Activated CD4-positive, alpha-beta T cell treated with anti-CD3 and anti-CD28 coated beads, Interleukin-2, amount 10 ng/mL, durations not matched to agents 24 days and 14 days (primary cell): Measurements from ENCODE around the gene MTSS2. TPM values are rescaled to one million over a fixed set of nuclear protein-coding genes. Genes with fewer than 3 reads are reported as not detected.

ENCODE experiments used
- DNase-seq: peaks from one replicate; pipeline ENCODE4 v3.0.0; 2022
- H3K27ac Mint-ChIP-seq: one replicate; pipeline ENCODE4 v1.8.0; 2022; ENCODE audit warnings: mild to moderate bottlenecking, mixed read lengths
- H3K27me3 Mint-ChIP-seq: one replicate; pipeline ENCODE4 v1.8.0; 2022; ENCODE audit warnings: mixed read lengths
- H3K36me3 Mint-ChIP-seq: one replicate; pipeline ENCODE4 v1.8.0; 2022; ENCODE audit warnings: low read depth, mild to moderate bottlenecking, mixed read lengths
- H3K4me1 Mint-ChIP-seq: one replicate; pipeline ENCODE4 v1.8.0; 2021; ENCODE audit warnings: mixed read lengths
- H3K4me3 Mint-ChIP-seq: one replicate; pipeline ENCODE4 v1.8.0; 2022; ENCODE audit warnings: mild to moderate bottlenecking, moderate library complexity, mixed read lengths
- H3K9me3 Mint-ChIP-seq: one replicate; pipeline ENCODE4 v1.8.0; 2021; ENCODE audit warnings: mixed read lengths
- intact Hi-C: fragments of 100-400 bp; cut with micrococcal nuclease; formaldehyde crosslinking; loops from one replicate; pipeline ENCODE4 v1.15.1; 2023
- total RNA-seq: library from RNA; stranded (reverse); gene quantifications from 2 replicates; pipeline ENCODE4 v1.2.3, GENCODE V29; 2022

Gene MTSS2
- total RNA-seq, 1 donor from 2014 or later: 3.7 TPM

DNA sequence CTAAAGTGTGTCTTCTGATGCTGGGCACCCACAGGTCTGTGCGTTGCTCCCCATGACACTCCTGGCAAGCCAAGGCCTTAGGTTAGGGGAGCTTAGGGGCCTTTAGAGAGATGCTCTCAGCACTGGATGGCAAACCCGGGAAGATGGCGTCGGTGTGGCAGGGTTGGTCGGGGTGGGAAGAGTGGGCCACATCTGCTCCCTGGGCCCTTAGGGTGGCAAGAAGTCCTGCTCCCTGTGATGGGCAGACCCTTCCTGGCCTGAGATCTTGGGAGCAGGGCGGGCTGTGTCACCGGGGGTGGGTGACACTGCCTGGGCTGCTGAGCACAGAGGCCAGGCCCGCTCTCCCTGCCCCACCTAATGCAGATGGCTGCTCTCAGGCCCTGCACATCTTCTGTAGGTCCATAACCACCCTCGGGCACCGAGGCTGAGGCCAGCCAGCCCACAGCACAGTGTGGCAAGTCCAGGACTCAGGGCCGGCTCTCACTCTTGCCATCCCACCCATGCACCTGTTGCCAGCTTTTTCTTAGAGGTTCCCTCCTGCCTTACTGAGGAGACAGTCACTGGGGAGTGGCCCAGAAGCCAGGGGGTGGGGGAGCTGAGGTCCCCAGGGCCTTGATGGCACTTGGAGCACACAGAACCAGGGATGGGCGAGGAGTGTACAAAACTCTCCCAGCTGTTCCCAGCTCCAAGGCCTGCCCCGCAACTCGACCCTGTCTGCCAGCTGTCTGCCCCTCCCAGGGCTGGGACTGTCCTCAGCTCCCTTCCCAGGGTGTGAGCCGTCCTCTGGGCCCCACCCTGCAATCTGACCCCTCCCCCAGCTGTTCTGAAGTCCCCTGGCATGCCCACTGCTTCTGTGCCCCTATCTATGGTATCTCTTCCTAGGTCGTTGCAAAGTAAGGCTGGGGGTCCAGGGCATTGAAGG, 4.4 kb upstream of the MTSS2 start:
- intact Hi-C loops: no loop called here

GRCh38 chr16:70689035-70689969, 3.4 kb upstream of the MTSS2 start:
- no peaks in the 10 kb centered on the region for H3K4me1 Mint-ChIP-seq
- no peak overlapping the region for H3K27ac Mint-ChIP-seq

More for the DNA sequence above, 4.4 kb upstream of the MTSS2 start:
- H3K4me3 Mint-ChIP-seq: no peak overlapping the region
- no peak for DNase-seq
- H3K4me1 Mint-ChIP-seq: peaks cover under 1% of the 10 kb centered on the region
- H3K27me3 Mint-ChIP-seq: peaks cover 8% of the 10 kb centered on the region
- no peak overlapping the region for H3K27ac Mint-ChIP-seq
- peaks cover under 1% of the 10 kb centered on the region for H3K36me3 Mint-ChIP-seq
- H3K9me3 Mint-ChIP-seq: no peaks in the 10 kb centered on the region

DNA sequence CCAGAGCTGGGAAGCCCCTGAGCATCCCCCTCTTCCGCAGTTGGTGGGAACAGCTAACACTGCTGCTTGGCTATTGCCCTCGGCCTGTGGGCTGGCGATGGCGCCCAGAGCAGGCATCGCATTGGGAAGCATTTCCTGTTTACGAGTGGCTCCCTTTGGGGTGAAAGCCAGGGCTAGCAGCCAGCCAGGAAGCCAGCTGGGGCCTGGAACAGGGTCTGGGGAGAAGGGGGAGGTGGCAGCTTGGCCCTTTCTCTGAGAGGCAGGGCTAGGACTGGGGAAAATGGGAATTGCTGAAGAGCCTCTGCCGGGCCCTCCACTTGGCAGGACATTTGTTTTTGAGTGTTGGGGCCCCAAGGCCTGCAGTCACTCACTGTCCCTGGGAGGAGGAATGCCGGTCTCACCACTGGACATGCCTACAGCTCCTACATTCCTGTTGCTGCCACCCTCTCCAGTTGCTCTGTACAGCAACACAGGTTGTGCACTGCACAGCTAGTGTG, 2.4 kb upstream of the MTSS2 start:
- H3K27me3 Mint-ChIP-seq: peaks cover 19% of the 10 kb centered on the region
- intact Hi-C loops: no loop called here

More at GRCh38 chr16:70689035-70689969, 3.4 kb upstream of the MTSS2 start:
- H3K9me3 Mint-ChIP-seq: no peaks in the 10 kb centered on the region
- DNase-seq: no peak
- H3K4me3 Mint-ChIP-seq: no peak overlapping the region
- intact Hi-C loops: no loop called here
- H3K27me3 Mint-ChIP-seq: peaks cover 14% of the 10 kb centered on the region
- no peaks in the 10 kb centered on the region for H3K36me3 Mint-ChIP-seq

DNA sequence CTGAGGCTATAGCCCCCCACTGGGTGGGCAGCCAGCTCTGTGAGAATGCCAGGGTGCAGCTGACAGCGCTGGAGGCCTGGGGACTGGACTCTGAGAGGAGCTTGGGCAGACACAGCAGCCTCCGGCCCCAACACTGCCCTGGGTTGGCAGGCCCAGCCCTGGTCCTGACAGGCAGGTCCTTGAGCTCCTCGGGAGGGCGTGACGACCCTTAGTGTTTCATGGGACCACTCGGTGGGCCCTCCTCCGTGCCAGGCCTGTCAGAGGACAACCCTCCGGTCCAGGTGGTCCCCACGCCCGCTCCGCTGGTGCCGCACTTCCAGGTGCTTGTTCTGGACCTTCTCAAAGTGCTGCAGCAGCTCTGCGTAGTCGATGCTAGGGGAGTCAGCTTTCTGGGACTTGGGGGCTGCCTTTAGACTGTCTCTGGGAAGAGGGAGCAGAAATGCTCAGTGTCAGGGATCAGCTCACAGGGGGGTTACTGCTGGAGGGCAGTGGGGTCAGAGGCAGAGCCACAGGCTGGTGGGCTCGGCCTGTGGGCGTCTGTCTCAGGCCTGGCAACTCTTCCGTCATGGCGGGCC, 1.9 kb upstream of the MTSS2 start:
- Mint-ChIP-seq H3K27me3 (peaks cover 21% of the 10 kb centered on the region), H3K27ac (no peak overlapping the region), H3K36me3 (no peaks in the 10 kb centered on the region), H3K4me3 (no peak overlapping the region), H3K4me1 (no peaks in the 10 kb centered on the region), H3K9me3 (no peaks in the 10 kb centered on the region)
- intact Hi-C loops: no loop called here
- DNase-seq: no peak

More for the DNA sequence above, 2.4 kb upstream of the MTSS2 start:
- no peak for DNase-seq
- Mint-ChIP-seq H3K27ac (no peak overlapping the region), H3K36me3 (no peaks in the 10 kb centered on the region), H3K4me1 (no peaks in the 10 kb centered on the region), H3K9me3 (no peaks in the 10 kb centered on the region), H3K4me3 (no peak overlapping the region)

DNA sequence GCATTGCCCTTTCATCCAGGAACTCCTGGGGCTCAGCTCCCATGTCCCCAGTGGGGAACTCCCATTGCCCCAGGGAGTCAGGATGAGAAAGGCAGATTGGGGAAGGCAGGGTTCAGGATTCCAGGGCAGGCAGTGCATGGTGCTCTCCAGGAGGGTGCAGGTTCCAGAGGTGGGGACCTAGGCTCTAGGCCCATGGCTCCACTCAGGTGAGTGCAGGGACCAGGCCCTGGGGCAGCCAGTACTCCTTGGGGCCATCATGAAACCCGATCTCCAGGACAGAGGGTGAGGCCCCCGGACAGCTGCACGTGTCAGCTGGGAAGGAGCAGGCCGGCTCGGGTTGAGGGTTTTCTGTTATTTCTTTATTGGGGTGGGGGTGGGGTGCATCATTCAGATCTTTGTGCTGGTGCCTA, 1.3 kb upstream of the MTSS2 start:
- intact Hi-C loops: no loop called here
- Mint-ChIP-seq H3K9me3 (no peaks in the 10 kb centered on the region), H3K4me1 (no peaks in the 10 kb centered on the region), H3K27me3 (peaks cover 25% of the 10 kb centered on the region), H3K4me3 (no peak overlapping the region), H3K27ac (no peak overlapping the region), H3K36me3 (no peaks in the 10 kb centered on the region)
- no peak for DNase-seq

DNA sequence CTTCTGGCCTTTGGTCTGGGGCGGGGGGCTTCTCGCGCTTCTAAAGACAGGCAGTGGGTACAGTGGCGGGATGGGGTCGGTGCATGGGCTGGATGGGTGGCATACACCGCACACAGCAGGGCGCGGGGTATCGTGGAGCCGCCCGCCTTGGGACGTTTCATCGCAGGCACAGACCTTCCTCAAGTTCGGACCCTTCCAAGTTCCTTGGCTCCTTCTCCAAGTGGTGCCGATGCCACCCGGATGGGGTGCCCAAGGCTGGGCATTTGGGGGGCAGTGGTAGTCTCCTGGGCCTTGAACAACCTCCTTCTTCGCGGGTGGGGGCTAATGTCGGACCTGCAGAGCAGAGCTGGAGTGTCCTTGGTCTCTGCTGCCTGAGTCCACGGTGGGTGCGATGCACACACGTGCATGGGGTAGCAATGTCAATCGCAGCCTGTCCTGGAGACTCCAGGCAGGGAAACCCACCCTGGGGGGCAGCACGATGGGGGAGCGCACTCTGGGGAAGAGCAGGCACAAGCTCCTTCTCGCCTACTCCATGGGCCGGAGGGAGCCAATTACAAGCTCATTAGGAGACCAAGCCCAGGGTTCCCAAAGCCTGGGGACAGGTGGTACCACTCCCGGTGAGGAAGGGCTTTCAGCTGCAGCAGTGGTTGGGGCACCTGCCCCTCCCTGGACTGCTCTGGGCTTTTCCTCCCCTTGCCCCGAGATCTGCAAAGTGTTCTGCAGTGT, 686 bp upstream of the MTSS2 start:
- H3K4me3 Mint-ChIP-seq: peak overlapping the region; percentile 32
- H3K27ac Mint-ChIP-seq: no peak overlapping the region
- H3K9me3 Mint-ChIP-seq: no peaks in the 10 kb centered on the region
- intact Hi-C loops: no loop called here
- DNase-seq: no peak
- H3K4me1 Mint-ChIP-seq: no peaks in the 10 kb centered on the region
- H3K36me3 Mint-ChIP-seq: no peaks in the 10 kb centered on the region
- peaks cover 25% of the 10 kb centered on the region for H3K27me3 Mint-ChIP-seq

GRCh38 chr16:70685061-70685937, 554 bp downstream of the MTSS2 start:
- DNase-seq: peak; percentile 70
- H3K9me3 Mint-ChIP-seq: no peaks in the 10 kb centered on the region
- no peaks in the 10 kb centered on the region for H3K4me1 Mint-ChIP-seq
- intact Hi-C loops: no loop called here
- peak overlapping the region; percentile 59 for H3K4me3 Mint-ChIP-seq
- H3K27ac Mint-ChIP-seq: no peak overlapping the region
- H3K36me3 Mint-ChIP-seq: no peaks in the 10 kb centered on the region
- H3K27me3 Mint-ChIP-seq: peaks cover 25% of the 10 kb centered on the region

DNA sequence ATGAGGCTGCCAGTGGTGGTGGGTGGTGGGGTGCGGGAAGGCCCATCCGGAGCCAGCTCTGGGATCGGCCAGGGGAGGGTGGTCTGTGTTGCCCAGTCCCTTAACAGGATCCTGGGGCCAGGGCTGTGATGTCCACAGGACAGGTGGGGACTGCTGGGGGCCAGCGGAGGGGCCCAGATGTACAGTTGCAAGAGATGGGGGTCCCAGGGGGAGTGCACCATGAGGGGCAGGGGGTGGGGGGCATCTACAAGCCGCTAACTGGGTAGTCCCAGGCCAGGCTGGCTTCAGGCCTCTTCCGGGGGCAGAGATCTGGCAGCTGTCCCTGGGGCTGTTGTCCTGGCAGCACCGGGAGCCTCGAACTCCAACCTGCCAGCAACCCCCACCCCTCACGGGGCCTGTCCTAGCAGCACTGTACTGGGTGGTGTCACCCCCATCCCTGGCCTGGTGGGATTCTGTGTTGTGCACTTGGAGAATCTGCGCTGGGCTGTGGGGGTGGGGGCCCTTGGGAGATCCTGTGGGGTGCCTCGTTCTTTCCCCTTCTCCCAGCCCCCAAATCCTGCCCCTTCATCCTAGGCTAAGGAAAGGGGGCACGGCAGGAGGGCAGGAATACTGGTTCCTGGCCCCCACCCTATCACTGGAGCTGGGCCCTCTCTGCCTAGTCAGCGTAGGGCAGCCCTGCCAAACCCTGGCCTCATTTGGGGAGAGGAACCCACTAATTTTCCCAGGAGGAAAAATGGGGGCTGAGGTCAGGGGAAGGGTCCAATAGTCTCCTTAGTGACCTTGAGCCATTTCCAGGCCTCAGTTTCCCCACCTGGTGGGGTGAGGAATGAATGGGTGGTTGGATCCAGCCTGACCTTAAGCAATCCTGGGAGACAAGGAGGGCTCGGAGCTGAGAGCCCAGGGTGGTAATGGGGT, 1.4 kb downstream of the MTSS2 start:
- peaks cover 25% of the 10 kb centered on the region for H3K27me3 Mint-ChIP-seq
- H3K4me1 Mint-ChIP-seq: no peaks in the 10 kb centered on the region
- no peaks in the 10 kb centered on the region for H3K36me3 Mint-ChIP-seq
- H3K9me3 Mint-ChIP-seq: no peaks in the 10 kb centered on the region
- peak overlapping the region; percentile 59 for H3K4me3 Mint-ChIP-seq
- DNase-seq: no peak
- intact Hi-C loops: no loop called here
- H3K27ac Mint-ChIP-seq: no peak overlapping the region

GRCh38 chr16:70683146-70683944, 2.5 kb downstream of the MTSS2 start:
- intact Hi-C loops: no loop called here
- no peak for DNase-seq
- H3K4me3 Mint-ChIP-seq: no peak overlapping the region
- H3K36me3 Mint-ChIP-seq: no peaks in the 10 kb centered on the region
- peaks cover 2% of the 10 kb centered on the region for H3K4me1 Mint-ChIP-seq
- H3K27ac Mint-ChIP-seq: no peak overlapping the region
- H3K27me3 Mint-ChIP-seq: peaks cover 25% of the 10 kb centered on the region
- no peaks in the 10 kb centered on the region for H3K9me3 Mint-ChIP-seq

- Mint-ChIP-seq H3K4me3 (no peak overlapping the region), H3K27ac (no peak overlapping the region)
- intact Hi-C loops: no loop called here
Measured at GRCh38 chr16:70682239-70683145, 3.4 kb downstream of the MTSS2 start.

More at GRCh38 chr16:70682239-70683145, 3.4 kb downstream of the MTSS2 start:
- DNase-seq: no peak
- Mint-ChIP-seq H3K27me3 (peaks cover 25% of the 10 kb centered on the region), H3K9me3 (no peaks in the 10 kb centered on the region), H3K4me1 (peaks cover 2% of the 10 kb centered on the region), H3K36me3 (no peaks in the 10 kb centered on the region)
